Measurements from ENCODE around the gene LPIN1. TPM values are rescaled to one million over a fixed set of nuclear protein-coding genes. Genes with fewer than 3 reads are reported as not detected.

The LPIN1 gene
- total RNA-seq, 1 experiment from 2014 or later: 11.5 TPM

- Histone ChIP-seq H3K4me3 (ENCODE audit: insufficient read depth, low read depth, low read length) (no peak overlapping the region), H3K27me3 (ENCODE audit: control insufficient read depth, insufficient read depth, low read length) (no peaks in the 10 kb centered on the region), H3K36me3 (replicated peaks; ENCODE audit: control insufficient read depth, insufficient read depth, low read length) (no peaks in the 10 kb centered on the region)
- DNase-seq: no peak
Observed at GRCh38 chr2:11865378-11865777, 118.9 kb downstream of the LPIN1 start.

- Histone ChIP-seq H3K4me3 (ENCODE audit: insufficient read depth, low read depth, low read length) (no peak overlapping the region), H3K27me3 (ENCODE audit: control insufficient read depth, insufficient read depth, low read length) (no peaks in the 10 kb centered on the region), H3K36me3 (replicated peaks; ENCODE audit: control insufficient read depth, insufficient read depth, low read length) (no peaks in the 10 kb centered on the region)
- no peak for DNase-seq
Observed at GRCh38 chr2:11865805-11866204, 119.4 kb downstream of the LPIN1 start.

- no peaks in the 10 kb centered on the region for H3K36me3 ChIP-seq (replicated peaks; ENCODE audit: control insufficient read depth, insufficient read depth, low read length)
- no peak for DNase-seq
Observed at GRCh38 chr2:11866358-11867335, 120.2 kb downstream of the LPIN1 start.

GRCh38 chr2:11867926-11868325 is 121.5 kb downstream of the LPIN1 start:
- Histone ChIP-seq H3K27me3 (ENCODE audit: control insufficient read depth, insufficient read depth, low read length) (no peaks in the 10 kb centered on the region), H3K36me3 (replicated peaks; ENCODE audit: control insufficient read depth, insufficient read depth, low read length) (no peaks in the 10 kb centered on the region), H3K4me3 (ENCODE audit: insufficient read depth, low read depth, low read length) (no peak overlapping the region)
- no peak for DNase-seq

More at GRCh38 chr2:11866358-11867335, 120.2 kb downstream of the LPIN1 start:
- Histone ChIP-seq H3K27me3 (ENCODE audit: control insufficient read depth, insufficient read depth, low read length) (no peaks in the 10 kb centered on the region), H3K4me3 (ENCODE audit: insufficient read depth, low read depth, low read length) (no peak overlapping the region)

GRCh38 chr2:11869391-11869991 is 123.1 kb downstream of the LPIN1 start:
- no peaks in the 10 kb centered on the region for H3K36me3 ChIP-seq (replicated peaks; ENCODE audit: control insufficient read depth, insufficient read depth, low read length)
- no peak for DNase-seq
- H3K27me3 ChIP-seq (ENCODE audit: control insufficient read depth, insufficient read depth, low read length): no peaks in the 10 kb centered on the region
- H3K4me3 ChIP-seq (ENCODE audit: insufficient read depth, low read depth, low read length): no peak overlapping the region

- no peak for DNase-seq
- H3K4me3 ChIP-seq (ENCODE audit: insufficient read depth, low read depth, low read length): no peak overlapping the region
Observed at GRCh38 chr2:11870064-11870463, 123.6 kb downstream of the LPIN1 start.

GRCh38 chr2:11870584-11870983 is 124.2 kb downstream of the LPIN1 start:
- Histone ChIP-seq H3K4me3 (ENCODE audit: insufficient read depth, low read depth, low read length) (no peak overlapping the region), H3K27me3 (ENCODE audit: control insufficient read depth, insufficient read depth, low read length) (no peaks in the 10 kb centered on the region), H3K36me3 (replicated peaks; ENCODE audit: control insufficient read depth, insufficient read depth, low read length) (no peaks in the 10 kb centered on the region)
- DNase-seq: no peak

More at GRCh38 chr2:11870064-11870463, 123.6 kb downstream of the LPIN1 start:
- Histone ChIP-seq H3K27me3 (ENCODE audit: control insufficient read depth, insufficient read depth, low read length) (no peaks in the 10 kb centered on the region), H3K36me3 (replicated peaks; ENCODE audit: control insufficient read depth, insufficient read depth, low read length) (no peaks in the 10 kb centered on the region)

GRCh38 chr2:11871421-11871820 is 125.0 kb downstream of the LPIN1 start:
- no peaks in the 10 kb centered on the region for H3K36me3 ChIP-seq (replicated peaks; ENCODE audit: control insufficient read depth, insufficient read depth, low read length)
- no peaks in the 10 kb centered on the region for H3K27me3 ChIP-seq (ENCODE audit: control insufficient read depth, insufficient read depth, low read length)
- no peak for DNase-seq
- H3K4me3 ChIP-seq (ENCODE audit: insufficient read depth, low read depth, low read length): no peak overlapping the region

GRCh38 chr2:11872247-11872947 is 126.0 kb downstream of the LPIN1 start:
- Histone ChIP-seq H3K36me3 (replicated peaks; ENCODE audit: control insufficient read depth, insufficient read depth, low read length) (no peaks in the 10 kb centered on the region), H3K4me3 (ENCODE audit: insufficient read depth, low read depth, low read length) (no peak overlapping the region), H3K27me3 (ENCODE audit: control insufficient read depth, insufficient read depth, low read length) (no peaks in the 10 kb centered on the region)
- DNase-seq: no peak

GRCh38 chr2:11872948-11873269 is 126.5 kb downstream of the LPIN1 start:
- no peak for DNase-seq
- Histone ChIP-seq H3K4me3 (ENCODE audit: insufficient read depth, low read depth, low read length) (no peak overlapping the region), H3K36me3 (replicated peaks; ENCODE audit: control insufficient read depth, insufficient read depth, low read length) (no peaks in the 10 kb centered on the region), H3K27me3 (ENCODE audit: control insufficient read depth, insufficient read depth, low read length) (no peaks in the 10 kb centered on the region)

GRCh38 chr2:11873356-11874154 is 127.1 kb downstream of the LPIN1 start:
- Histone ChIP-seq H3K4me3 (ENCODE audit: insufficient read depth, low read depth, low read length) (no peak overlapping the region), H3K27me3 (ENCODE audit: control insufficient read depth, insufficient read depth, low read length) (no peaks in the 10 kb centered on the region), H3K36me3 (replicated peaks; ENCODE audit: control insufficient read depth, insufficient read depth, low read length) (no peaks in the 10 kb centered on the region)
- no peak for DNase-seq

GRCh38 chr2:11874861-11875260 is 128.4 kb downstream of the LPIN1 start:
- no peak overlapping the region for H3K4me3 ChIP-seq (ENCODE audit: insufficient read depth, low read depth, low read length)
- no peak for DNase-seq
- H3K36me3 ChIP-seq (replicated peaks; ENCODE audit: control insufficient read depth, insufficient read depth, low read length): no peaks in the 10 kb centered on the region
- no peaks in the 10 kb centered on the region for H3K27me3 ChIP-seq (ENCODE audit: control insufficient read depth, insufficient read depth, low read length)

- DNase-seq: no peak
- Histone ChIP-seq H3K27me3 (ENCODE audit: control insufficient read depth, insufficient read depth, low read length) (no peaks in the 10 kb centered on the region), H3K36me3 (replicated peaks; ENCODE audit: control insufficient read depth, insufficient read depth, low read length) (no peaks in the 10 kb centered on the region), H3K4me3 (ENCODE audit: insufficient read depth, low read depth, low read length) (no peak overlapping the region)
Observed at GRCh38 chr2:11875481-11875880, 129.0 kb downstream of the LPIN1 start.

GRCh38 chr2:11876436-11876835 is 130.0 kb downstream of the LPIN1 start:
- no peak for DNase-seq
- Histone ChIP-seq H3K36me3 (replicated peaks; ENCODE audit: control insufficient read depth, insufficient read depth, low read length) (no peaks in the 10 kb centered on the region), H3K4me3 (ENCODE audit: insufficient read depth, low read depth, low read length) (no peak overlapping the region), H3K27me3 (ENCODE audit: control insufficient read depth, insufficient read depth, low read length) (no peaks in the 10 kb centered on the region)
